Common myeloid progenitor, CD34-positive (primary cell): ENCODE results near the gene TRIM17.

Source experiments
- CTCF ChIA-PET: fragments of 350-600 bp; sonication (Branson Sonifier 250); formaldehyde crosslinking; loops from one replicate; lab custom pipeline; 2021; ENCODE audit warnings: antibody characterized with exemption; lab: Charles Lee
- POLR2A ChIA-PET: fragments of 350-600 bp; sonication (Branson Sonifier 250); formaldehyde crosslinking; loops from one replicate; lab custom pipeline; 2021; ENCODE audit warnings: antibody characterized with exemption; lab: Charles Lee
- DNase-seq, 3 donors: peaks; one replicate each; pipeline versions ENCODE4 v3.0.0 to v3.0.0-alpha.2; 2013
- H3K27ac ChIP-seq, 2 experiments: 1 replicate in 1 of 2; 2 replicates in 1 of 2; pipeline ENCODE4 v1.7.0; 2013; ENCODE audit warnings: inconsistent platforms in 2 of 2, low read length in 2 of 2, mild to moderate bottlenecking in 2 of 2, low read depth in 1 of 2, moderate library complexity in 1 of 2; ENCODE audit not compliant: severe bottlenecking in 2 of 2, insufficient read depth in 1 of 2, poor library complexity in 1 of 2
- H3K27me3 ChIP-seq, 5 experiments: replicated peaks in 2 of 5; 1 replicate in 3 of 5; 2 replicates in 2 of 5; pipeline versions ENCODE4 v1.6.1 to v1.7.0; 2013; ENCODE audit warnings: low read length in 4 of 5, mild to moderate bottlenecking in 2 of 5, moderate library complexity in 2 of 5, inconsistent platforms in 1 of 5; ENCODE audit not compliant: insufficient read depth in 5 of 5, control insufficient read depth in 4 of 5
- H3K36me3 ChIP-seq, 4 experiments: 1 replicate in 2 of 4; 2 replicates in 2 of 4; pipeline versions ENCODE4 v1.6.1 to v1.7.0; 2013; ENCODE audit warnings: low read length in 3 of 4, control low read depth in 1 of 4, mild to moderate bottlenecking in 1 of 4; ENCODE audit not compliant: control insufficient read depth in 4 of 4, insufficient read depth in 4 of 4
- H3K4me1 ChIP-seq, 4 experiments: 1 replicate in 3 of 4; 2 replicates in 1 of 4; pipeline versions ENCODE4 v1.6.1 to v1.7.1; 2013; ENCODE audit warnings: low read length in 3 of 4, mild to moderate bottlenecking in 3 of 4, control low read depth in 1 of 4, inconsistent platforms in 1 of 4, moderate library complexity in 1 of 4; ENCODE audit not compliant: control insufficient read depth in 4 of 4, insufficient read depth in 4 of 4; ENCODE audit errors: control extremely low read depth in 1 of 4
- H3K4me3 ChIP-seq, 7 experiments: 1 replicate in 4 of 7; 2 replicates in 3 of 7; pipeline versions ENCODE4 v1.5.1 to v1.7.0; 2013; ENCODE audit warnings: mild to moderate bottlenecking in 7 of 7, low read length in 6 of 7, moderate library complexity in 6 of 7, inconsistent platforms in 2 of 7, low read depth in 2 of 7, control low read depth in 1 of 7; ENCODE audit not compliant: insufficient read depth in 4 of 7, control insufficient read depth in 1 of 7; ENCODE audit errors: extremely low read depth in 1 of 7
- H3K9me3 ChIP-seq, 5 experiments: 1 replicate in 4 of 5; 2 replicates in 1 of 5; pipeline versions ENCODE4 v1.6.1 to v1.7.1; 2013; ENCODE audit warnings: low read length in 4 of 5, mild to moderate bottlenecking in 2 of 5, inconsistent platforms in 1 of 5, low read depth in 1 of 5, moderate library complexity in 1 of 5; ENCODE audit not compliant: control insufficient read depth in 4 of 5, insufficient read depth in 2 of 5; ENCODE audit errors: control extremely low read depth in 1 of 5
- WGBS: methylation state at CpG from one replicate; pipeline ENCODE4 v1.1.5; 2013; ENCODE audit not compliant: insufficient coverage; 5-methylcytosine and 5-hydroxymethylcytosine counted together

TRIM17 gene

GRCh38 chr1:228462560-228462959 lies 45.9 kb upstream of the TRIM17 start:
- H3K27me3 ChIP-seq: peaks cover under 1 to 43% (median 25%) of the 10 kb centered on the region in 5 experiments
- WGBS: 83% methylated on average over 2 of the region's 5 CpGs
- no peak overlapping the region for H3K27ac ChIP-seq
- ChIA-PET POLR2A (no interaction called here), CTCF (interaction anchor here (0.9 to 4.0 kb wide), 5 partner anchors 12 to 83 kb away, joined by 3 to 17 read pairs (median 3); no protein-coding TSS in a partner anchor)
- no peak for DNase-seq
- no peaks in the 10 kb centered on the region for H3K36me3 ChIP-seq
- H3K4me3 ChIP-seq: no peak overlapping the region
- H3K9me3 ChIP-seq: no peaks in the 10 kb centered on the region
- peaks cover 3 to 40% (median 32%) of the 10 kb centered on the region in 4 experiments for H3K4me1 ChIP-seq

GRCh38 chr1:228460821-228461220 lies 44.2 kb upstream of the TRIM17 start:
- ChIA-PET CTCF (interaction anchor here (0.7 to 1.4 kb wide), 2 partner anchors 11 to 39 kb away, joined by 3 to 5 read pairs; no protein-coding TSS in a partner anchor), POLR2A (no interaction called here)
- Histone ChIP-seq H3K4me3 (no peak overlapping the region), H3K27ac (no peak overlapping the region), H3K4me1 (peaks cover 12 to 54% (median 42%) of the 10 kb centered on the region in 4 experiments), H3K9me3 (no peaks in the 10 kb centered on the region), H3K27me3 (peaks cover 0 to 34% (median 11%) of the 10 kb centered on the region in 5 experiments), H3K36me3 (no peaks in the 10 kb centered on the region)
- no peak for DNase-seq
- WGBS: no CpG with 5 or more reads among the region's 2 CpGs

- H3K4me1 ChIP-seq: peaks cover 10 to 52% (median 40%) of the 10 kb centered on the region in 4 experiments
- ChIA-PET POLR2A (interaction anchor here (0.8 kb wide), 1 partner anchor 944 kb away, joined by 4 read pairs; no protein-coding TSS in a partner anchor), CTCF (interaction anchor here (0.6 to 2.9 kb wide), 14 partner anchors 8 to 977 kb away, joined by 3 to 21 read pairs (median 4); no protein-coding TSS in a partner anchor)
- H3K4me3 ChIP-seq: peak overlapping the region; percentile 20 to 91 (median 78)
- WGBS: 7% methylated on average over 31 of the region's 41 CpGs
- peaks cover 0 to 24% (median 7%) of the 10 kb centered on the region in 5 experiments for H3K27me3 ChIP-seq
- H3K27ac ChIP-seq: peak overlapping the region in 1 of 2 experiments; percentile 65
- peaks cover 0 to 3% (median under 1%) of the 10 kb centered on the region in 4 experiments for H3K36me3 ChIP-seq
- no peaks in the 10 kb centered on the region for H3K9me3 ChIP-seq
- DNase-seq: peak; percentile 57 to 78 (median 75)
These were observed 42.7 kb upstream of the TRIM17 start for GRCh38 chr1:228459091-228459993.

GRCh38 chr1:228457396-228458176 lies 40.9 kb upstream of the TRIM17 start:
- CTCF ChIA-PET: interaction anchor here (1.4 to 2.9 kb wide), 7 partner anchors 8 to 58 kb away, joined by 3 to 21 read pairs (median 5); no protein-coding TSS in a partner anchor
- peaks cover 0 to 13% (median 3%) of the 10 kb centered on the region in 5 experiments for H3K27me3 ChIP-seq
- WGBS: under 1% methylated on average over 72 of the region's 74 CpGs
- peak overlapping the region; percentile 34 to 91 (median 78) for H3K4me3 ChIP-seq
- H3K36me3 ChIP-seq: peaks cover 0 to 10% (median 7%) of the 10 kb centered on the region in 4 experiments
- H3K27ac ChIP-seq: peak overlapping the region; percentile 64 to 86
- peak; percentile 98 to 99 (median 99) for DNase-seq
- POLR2A ChIA-PET: interaction anchor here (0.6 to 1.5 kb wide), 5 partner anchors 15 to 816 kb away, joined by 3 to 6 read pairs (median 3); partner anchors contain the start of genes RNF187 and TRIM11
- H3K4me1 ChIP-seq: peaks cover 10 to 41% (median 28%) of the 10 kb centered on the region in 4 experiments
- H3K9me3 ChIP-seq: no peaks in the 10 kb centered on the region

GRCh38 chr1:228457017-228457395 lies 40.3 kb upstream of the TRIM17 start:
- CTCF ChIA-PET: interaction anchor here (1.1 to 2.9 kb wide), 5 partner anchors 20 to 134 kb away, joined by 3 to 21 read pairs (median 4); no protein-coding TSS in a partner anchor
- Histone ChIP-seq H3K27me3 (peaks cover 0 to 13% (median 0%) of the 10 kb centered on the region in 5 experiments), H3K4me1 (peaks cover 10 to 47% (median 28%) of the 10 kb centered on the region in 4 experiments), H3K36me3 (peaks cover 0 to 10% (median 7%) of the 10 kb centered on the region in 4 experiments), H3K4me3 (peak overlapping the region; percentile 23 to 91 (median 78)), H3K9me3 (no peaks in the 10 kb centered on the region), H3K27ac (peak overlapping the region; percentile 64 to 86)
- under 1% methylated on average over 13 of the region's 13 CpGs for WGBS
- POLR2A ChIA-PET: interaction anchor here (0.6 to 1.5 kb wide), 4 partner anchors 16 to 816 kb away, joined by 3 to 6 read pairs (median 3); partner anchors contain the start of genes RNF187 and TRIM11
- no peak for DNase-seq

- no peak for DNase-seq
- Histone ChIP-seq H3K4me3 (peak overlapping the region in 5 of 7 experiments; percentile 77 to 91 (median 78)), H3K4me1 (peaks cover 10 to 47% (median 28%) of the 10 kb centered on the region in 4 experiments), H3K27ac (peak overlapping the region; percentile 64 to 86), H3K27me3 (peaks cover 0 to 10% (median 0%) of the 10 kb centered on the region in 5 experiments), H3K36me3 (peaks cover 0 to 10% (median 7%) of the 10 kb centered on the region in 4 experiments), H3K9me3 (no peaks in the 10 kb centered on the region)
- POLR2A ChIA-PET: no interaction called here
- 50% methylated on average over 2 of the region's 6 CpGs for WGBS
- CTCF ChIA-PET: interaction anchor here (1.0 to 2.9 kb wide), 8 partner anchors 11 to 211 kb away, joined by 3 to 21 read pairs (median 4); no protein-coding TSS in a partner anchor
These were observed 39.8 kb upstream of the TRIM17 start for GRCh38 chr1:228456252-228457016.
